KMS-11 (cell line): ENCODE measurements around the gene CNPY3.

Experiments used
- H2AFZ ChIP-seq: fragments of 200-600 bp; sonication (generic); 2 replicates; pipeline ENCODE4 v1.6.1; 2016; ENCODE audit warnings: antibody characterized with exemption, mixed run types, low read depth
- H3K27ac ChIP-seq: fragments of 200-600 bp; sonication (generic); 2 replicates; pipeline ENCODE4 v1.6.1; 2016; ENCODE audit warnings: mild to moderate bottlenecking, mixed run types
- H3K27me3 ChIP-seq: fragments of 200-600 bp; sonication (generic); 2 replicates; pipeline ENCODE4 v1.6.1; 2017; ENCODE audit warnings: mild to moderate bottlenecking, low read depth, mixed run types, moderate library complexity; ENCODE audit not compliant: insufficient read depth
- H3K36me3 ChIP-seq: fragments of 200-600 bp; sonication (generic); 2 replicates; pipeline ENCODE4 v1.6.1; 2017; ENCODE audit warnings: mild to moderate bottlenecking, mixed run types; ENCODE audit not compliant: insufficient read depth
- H3K4me1 ChIP-seq: fragments of 200-600 bp; sonication (generic); 2 replicates; pipeline ENCODE4 v1.6.1; 2016; ENCODE audit warnings: mild to moderate bottlenecking, low read depth, mixed run types; ENCODE audit not compliant: poor library complexity, severe bottlenecking
- H3K4me2 ChIP-seq: fragments of 200-600 bp; sonication (generic); 2 replicates; pipeline ENCODE4 v1.7.0; 2016; ENCODE audit warnings: mild to moderate bottlenecking, mixed run types
- H3K4me3 ChIP-seq: fragments of 200-600 bp; sonication (generic); IDR thresholded peaks from 2 replicates; pipeline ENCODE4 v1.6.1; 2017; ENCODE audit warnings: low read depth, low read length, mixed read lengths; ENCODE audit not compliant: insufficient read depth
- H3K79me2 ChIP-seq: fragments of 200-600 bp; sonication (generic); 2 replicates; pipeline ENCODE4 v1.6.1; 2016; ENCODE audit warnings: low read depth, mixed run types; ENCODE audit not compliant: insufficient read depth
- H3K9ac ChIP-seq: fragments of 200-600 bp; sonication (generic); 2 replicates; pipeline ENCODE4 v1.6.1; 2016; ENCODE audit warnings: mild to moderate bottlenecking, mixed run types
- H4K20me1 ChIP-seq: fragments of 200-600 bp; sonication (generic); 2 replicates; pipeline ENCODE4 v1.6.1; 2016; ENCODE audit warnings: mild to moderate bottlenecking, mixed run types; ENCODE audit not compliant: insufficient read depth
- CTCF ChIP-seq: fragments of 200-600 bp; sonication (generic); conservative IDR thresholded peaks from 2 replicates; pipeline ENCODE4 v1.6.1; 2017; ENCODE audit warnings: low read depth, mild to moderate bottlenecking, antibody characterized with exemption, low read length, moderate library complexity, mixed read lengths

Gene CNPY3

DNA sequence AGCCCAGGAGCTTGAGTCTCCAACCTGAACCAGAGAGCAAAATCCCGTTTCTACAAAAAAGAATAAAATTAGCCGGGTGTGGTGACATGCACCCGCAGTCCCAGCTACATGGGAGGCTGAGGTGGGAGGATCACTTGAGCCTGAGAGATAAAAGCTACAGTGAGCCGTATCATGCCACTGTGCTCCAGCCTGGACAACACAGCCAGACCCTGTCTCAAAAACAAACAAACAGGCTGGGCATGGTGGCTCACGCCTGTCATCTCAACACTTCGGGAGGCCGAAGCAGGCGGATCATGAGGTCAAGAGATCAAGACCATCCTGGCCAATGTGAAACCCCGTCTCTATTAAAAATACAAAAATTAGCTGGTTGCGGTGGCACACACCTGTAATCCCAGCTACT is 24.8 kb upstream of the CNPY3 start:
- H3K4me1 ChIP-seq, result no peaks in the 10 kb centered on the region
- H3K36me3 ChIP-seq, result no peaks in the 10 kb centered on the region
- no peaks in the 10 kb centered on the region for H3K27me3 ChIP-seq
- TF ChIP-seq CTCF, result no peak
- H3K4me2 ChIP-seq, result no peak overlapping the region
- H4K20me1 ChIP-seq, result no peaks in the 10 kb centered on the region
- H3K79me2 ChIP-seq, result no peaks in the 10 kb centered on the region
- H2AFZ ChIP-seq, result no peak overlapping the region
- no peak overlapping the region for H3K27ac ChIP-seq
- H3K4me3 ChIP-seq, result no peak overlapping the region
- H3K9ac ChIP-seq, result no peak overlapping the region

- H3K4me1 ChIP-seq, result no peaks in the 10 kb centered on the region
- H3K4me3 ChIP-seq, result no peak overlapping the region
- no peak overlapping the region for H3K4me2 ChIP-seq
- H3K79me2 ChIP-seq, result no peaks in the 10 kb centered on the region
- peaks cover under 1% of the 10 kb centered on the region; the same call in 1 of the 2 replicates for H3K27me3 ChIP-seq
- H4K20me1 ChIP-seq, result no peaks in the 10 kb centered on the region
- H3K36me3 ChIP-seq, result no peaks in the 10 kb centered on the region
- no peak for TF ChIP-seq CTCF
- H2AFZ ChIP-seq, result no peak overlapping the region
- H3K27ac ChIP-seq, result no peak overlapping the region
- H3K9ac ChIP-seq, result no peak overlapping the region
Measured at GRCh38 chr6:42907336-42907735, 21.9 kb upstream of the CNPY3 start.

GRCh38 chr6:42909835-42910234 is 19.4 kb upstream of the CNPY3 start:
- H3K27me3 ChIP-seq, result peaks cover 2% of the 10 kb centered on the region; the same call in 1 of the 2 replicates
- H4K20me1 ChIP-seq, result no peaks in the 10 kb centered on the region
- no peak overlapping the region for H2AFZ ChIP-seq
- H3K4me2 ChIP-seq, result no peak overlapping the region
- H3K9ac ChIP-seq, result no peak overlapping the region
- no peaks in the 10 kb centered on the region for H3K4me1 ChIP-seq
- TF ChIP-seq CTCF, result no peak
- H3K36me3 ChIP-seq, result no peaks in the 10 kb centered on the region
- no peak overlapping the region for H3K27ac ChIP-seq
- no peaks in the 10 kb centered on the region for H3K79me2 ChIP-seq
- no peak overlapping the region for H3K4me3 ChIP-seq

GRCh38 chr6:42911171-42912021 is 17.9 kb upstream of the CNPY3 start:
- no peak for TF ChIP-seq CTCF
- Histone ChIP-seq H3K4me2 (no peak overlapping the region), H3K9ac (no peak overlapping the region), H3K27me3 (peaks cover 2% of the 10 kb centered on the region; the same call in 1 of the 2 replicates), H3K27ac (no peak overlapping the region), H2AFZ (no peak overlapping the region), H3K4me3 (no peak overlapping the region), H3K4me1 (peaks cover 8% of the 10 kb centered on the region), H4K20me1 (no peaks in the 10 kb centered on the region), H3K36me3 (no peaks in the 10 kb centered on the region), H3K79me2 (no peaks in the 10 kb centered on the region)
